Measurements from ENCODE around the gene CCL1. TPM values are rescaled to one million over a fixed set of nuclear protein-coding genes. Genes with fewer than 3 reads are reported as not detected.
A peak's percentile ranks its signal among the peaks of the same experiment; 100 is the strongest.

The CCL1 gene
- total and polyA plus RNA-seq, 4 experiments from 2014 or later = not detected

- Histone ChIP-seq H3K27me3 (ENCODE audit: insufficient read depth, low read length) (no peaks in the 10 kb centered on the region), H3K9me3 (ENCODE audit: control insufficient read depth in 1 of 2, low read length in 2 of 2) (no peaks in the 10 kb centered on the region), H3K36me3 (ENCODE audit: insufficient read depth, low read length) (no peaks in the 10 kb centered on the region), H3K27ac (ENCODE audit: low read depth, low read length) (no peak overlapping the region), H3K4me3 (ENCODE audit: low read length in 2 of 2) (no peak overlapping the region), H3K4me1 (ENCODE audit: insufficient read depth, low read length) (no peaks in the 10 kb centered on the region)
- Mint-ChIP-seq H3K9me3 (peaks cover 0 to 5% (median 0%) of the 10 kb centered on the region in 8 donors), H3K27me3 (peaks cover 16 to 22% of the 10 kb centered on the region in 2 donors), H3K27ac (no peak overlapping the region), H3K4me3 (no peak overlapping the region), H3K4me1 (no peaks in the 10 kb centered on the region), H3K36me3 (no peaks in the 10 kb centered on the region)
- intact Hi-C loops (cut with micrococcal nuclease) = no loop called here
- no peak for DNase-seq
- ChIA-PET POLR2A (ENCODE audit: partially characterized antibody) (no interaction called here), CTCF (ENCODE audit: partially characterized antibody) (no interaction called here)
Observed at GRCh38 chr17:34314279-34314678, 48.8 kb downstream of the CCL1 start.

GRCh38 chr17:34313164-34313563 is 49.9 kb downstream of the CCL1 start:
- Histone ChIP-seq H3K4me1 (ENCODE audit: insufficient read depth, low read length) (no peaks in the 10 kb centered on the region), H3K9me3 (ENCODE audit: control insufficient read depth in 1 of 2, low read length in 2 of 2) (no peaks in the 10 kb centered on the region), H3K4me3 (ENCODE audit: low read length in 2 of 2) (no peak overlapping the region), H3K36me3 (ENCODE audit: insufficient read depth, low read length) (no peaks in the 10 kb centered on the region), H3K27ac (ENCODE audit: low read depth, low read length) (no peak overlapping the region), H3K27me3 (ENCODE audit: insufficient read depth, low read length) (no peaks in the 10 kb centered on the region)
- ChIA-PET CTCF (ENCODE audit: partially characterized antibody) (no interaction called here), POLR2A (ENCODE audit: partially characterized antibody) (no interaction called here)
- intact Hi-C loops (cut with micrococcal nuclease) = no loop called here
- no peak overlapping the region for H3K4me3 Mint-ChIP-seq
- H3K27ac Mint-ChIP-seq = no peak overlapping the region
- no peak for DNase-seq
- H3K36me3 Mint-ChIP-seq = no peaks in the 10 kb centered on the region
- peaks cover 16 to 21% of the 10 kb centered on the region in 2 donors for H3K27me3 Mint-ChIP-seq
- H3K4me1 Mint-ChIP-seq = no peaks in the 10 kb centered on the region
- H3K9me3 Mint-ChIP-seq = peaks cover 0 to 5% (median 0%) of the 10 kb centered on the region in 8 donors

- Histone ChIP-seq H3K4me3 (ENCODE audit: low read length in 2 of 2) (no peak overlapping the region), H3K27me3 (ENCODE audit: insufficient read depth, low read length) (no peaks in the 10 kb centered on the region), H3K9me3 (ENCODE audit: control insufficient read depth in 1 of 2, low read length in 2 of 2) (no peaks in the 10 kb centered on the region), H3K4me1 (ENCODE audit: insufficient read depth, low read length) (no peaks in the 10 kb centered on the region), H3K27ac (ENCODE audit: low read depth, low read length) (no peak overlapping the region), H3K36me3 (ENCODE audit: insufficient read depth, low read length) (no peaks in the 10 kb centered on the region)
- ChIA-PET POLR2A (ENCODE audit: partially characterized antibody) (no interaction called here), CTCF (ENCODE audit: partially characterized antibody) (no interaction called here)
- Mint-ChIP-seq H3K9me3 (no peaks in the 10 kb centered on the region), H3K27me3 (peaks cover 15 to 21% of the 10 kb centered on the region in 2 donors), H3K4me3 (no peak overlapping the region), H3K4me1 (no peaks in the 10 kb centered on the region), H3K36me3 (no peaks in the 10 kb centered on the region), H3K27ac (no peak overlapping the region)
- intact Hi-C loops (cut with micrococcal nuclease) = no loop called here
- DNase-seq = no peak
Observed at GRCh38 chr17:34312080-34312479, 51.0 kb downstream of the CCL1 start.

GRCh38 chr17:34311291-34311690 is 51.7 kb downstream of the CCL1 start:
- Mint-ChIP-seq H3K9me3 (no peaks in the 10 kb centered on the region), H3K4me3 (no peak overlapping the region)
- CTCF ChIA-PET (ENCODE audit: partially characterized antibody) = interaction anchor here (1.2 kb wide), 1 partner anchor 11 kb away, joined by 4 read pairs; no protein-coding TSS in a partner anchor

More at GRCh38 chr17:34311291-34311690, 51.7 kb downstream of the CCL1 start:
- no peaks in the 10 kb centered on the region for H3K9me3 ChIP-seq (ENCODE audit: control insufficient read depth in 1 of 2, low read length in 2 of 2)
- Mint-ChIP-seq H3K27me3 (peaks cover 13 to 18% of the 10 kb centered on the region in 2 donors), H3K36me3 (no peaks in the 10 kb centered on the region), H3K4me1 (no peaks in the 10 kb centered on the region), H3K27ac (peak overlapping the region in 1 of 7 donors; percentile 20)
- H3K4me1 ChIP-seq (ENCODE audit: insufficient read depth, low read length) = no peaks in the 10 kb centered on the region
- H3K27me3 ChIP-seq (ENCODE audit: insufficient read depth, low read length) = no peaks in the 10 kb centered on the region
- POLR2A ChIA-PET (ENCODE audit: partially characterized antibody) = no interaction called here
- no peaks in the 10 kb centered on the region for H3K36me3 ChIP-seq (ENCODE audit: insufficient read depth, low read length)
- H3K27ac ChIP-seq (ENCODE audit: low read depth, low read length) = no peak overlapping the region
- intact Hi-C loops (cut with micrococcal nuclease) = no loop called here
- no peak for DNase-seq
- no peak overlapping the region for H3K4me3 ChIP-seq (ENCODE audit: low read length in 2 of 2)

Other genes starting within 250 kb of the CCL1 start
- 10 to 100 TPM; 16.7 to 20.7 TPM for gene CCL2, start 107.9 kb downstream of the CCL1 start, total RNA-seq
- gene CCL2, start 107.9 kb downstream of the CCL1 start, polyA plus RNA-seq = not detected
- not detected for gene CCL7, start 93.0 kb downstream of the CCL1 start, total RNA-seq
- gene CCL7, start 93.0 kb downstream of the CCL1 start, polyA plus RNA-seq = not detected
- gene CCL11, start 77.5 kb downstream of the CCL1 start, total RNA-seq = not detected
- gene CCL11, start 77.5 kb downstream of the CCL1 start, polyA plus RNA-seq = not detected
- not detected for gene CCL8, start 43.8 kb downstream of the CCL1 start, total RNA-seq
- not detected for gene CCL8, start 43.8 kb downstream of the CCL1 start, polyA plus RNA-seq
- not detected for gene CCL13, start 6.8 kb downstream of the CCL1 start, total RNA-seq
- not detected for gene CCL13, start 6.8 kb downstream of the CCL1 start, polyA plus RNA-seq
- under 1 TPM; 0.23 to 0.42 TPM for gene TMEM132E, start 216.3 kb upstream of the CCL1 start, total RNA-seq
- under 1 TPM; 0.11 to 0.13 TPM for gene TMEM132E, start 216.3 kb upstream of the CCL1 start, polyA plus RNA-seq